Ectodermal cell (in vitro differentiated cells): ENCODE data around the gene ASAP3.
"Not testable (repeated sequence)": the region's sequence is repeated elsewhere in the genome, so short reads cannot be mapped to it uniquely, and the experiment has no call there.

ENCODE experiments used
- H3K27ac ChIP-seq: 2 replicates; pipeline ENCODE4 v1.7.0; 2013; ENCODE audit warnings: mild to moderate bottlenecking, low read depth, low read length; ENCODE audit not compliant: insufficient read depth, poor library complexity, severe bottlenecking
- H3K27me3 ChIP-seq: 2 replicates; pipeline ENCODE4 v1.7.0; 2013; ENCODE audit warnings: mild to moderate bottlenecking, low read length; ENCODE audit not compliant: insufficient read depth, control insufficient read depth, poor library complexity, severe bottlenecking
- H3K36me3 ChIP-seq: one replicate; pipeline ENCODE4 v1.7.0; 2013; ENCODE audit warnings: low read length; ENCODE audit not compliant: control insufficient read depth, insufficient read depth
- H3K4me1 ChIP-seq: one replicate; pipeline ENCODE4 v1.7.0; 2013; ENCODE audit warnings: low read length; ENCODE audit not compliant: control insufficient read depth, insufficient read depth
- H3K4me3 ChIP-seq: 2 replicates; pipeline ENCODE4 v1.7.0; 2013; ENCODE audit warnings: low read depth, low read length, control low read depth; ENCODE audit not compliant: insufficient read depth
- H3K9me3 ChIP-seq: 2 replicates; pipeline ENCODE4 v1.7.0; 2013; ENCODE audit warnings: mild to moderate bottlenecking, low read length, moderate library complexity; ENCODE audit not compliant: control insufficient read depth
- WGBS, 2 experiments: methylation state at CpG; one replicate each; pipeline ENCODE4 v1.1.7; 2013; ENCODE audit warnings: missing lambda C conversion rate in 2 of 2; 5-methylcytosine and 5-hydroxymethylcytosine counted together

ASAP3 gene

DNA sequence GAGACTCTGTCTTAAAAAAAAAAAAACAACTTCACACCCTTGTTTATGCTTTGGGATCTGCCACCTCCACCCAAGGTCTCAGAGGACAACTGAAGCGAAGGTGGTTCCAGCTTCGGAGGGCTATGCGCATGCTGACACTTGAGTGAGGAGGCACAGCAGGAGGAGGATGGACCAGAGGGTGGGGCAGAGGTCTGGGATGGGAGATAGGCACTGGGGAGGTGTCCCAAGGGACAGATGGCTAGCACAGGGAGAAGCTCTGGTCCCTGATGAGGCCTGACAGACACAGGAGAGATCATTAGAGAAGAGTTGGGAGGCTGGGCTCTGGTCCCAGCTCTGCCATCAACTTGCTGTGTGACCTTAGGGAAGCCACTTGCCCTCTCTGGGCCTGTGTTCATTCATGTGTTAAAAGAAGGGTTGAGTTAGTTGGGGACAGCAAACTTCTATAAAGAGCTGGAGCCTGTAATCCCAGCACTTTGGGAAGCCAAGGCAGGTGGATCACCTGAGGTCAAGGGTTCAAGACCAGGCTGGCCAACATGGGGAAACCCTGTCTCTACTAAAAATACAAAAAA lies 30.2 kb upstream of the ASAP3 start:
- H3K36me3 ChIP-seq, result peaks cover 14% of the 10 kb centered on the region

DNA sequence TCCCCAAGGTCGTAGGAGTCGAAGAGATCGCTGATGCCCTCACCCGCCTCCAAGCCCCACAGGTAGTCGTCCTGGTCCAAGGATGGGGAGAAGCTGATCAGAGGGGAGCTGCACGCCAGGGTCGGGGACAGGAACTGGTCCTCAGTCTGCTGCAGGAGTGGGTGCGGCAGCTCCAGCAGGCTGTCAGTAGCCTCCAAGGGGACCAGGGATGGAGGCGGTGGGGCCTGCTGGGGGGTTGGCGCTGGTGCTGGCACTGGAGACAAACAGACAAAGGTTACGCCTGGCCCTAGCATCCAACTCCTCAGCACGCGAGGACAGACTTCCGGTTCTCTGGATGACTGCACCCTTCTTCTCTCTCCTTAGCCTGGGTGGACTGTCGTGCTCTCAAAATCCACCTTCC lies 25.9 kb upstream of the ASAP3 start:
- 95% methylated on average over 15 of the region's 15 CpGs for WGBS, 2 experiments
- H3K36me3 ChIP-seq, result peaks cover 7% of the 10 kb centered on the region
- no peaks in the 10 kb centered on the region for H3K9me3 ChIP-seq
- H3K27ac ChIP-seq, result no peak overlapping the region
- H3K4me1 ChIP-seq, result no peaks in the 10 kb centered on the region
- no peak overlapping the region for H3K4me3 ChIP-seq
- no peaks in the 10 kb centered on the region for H3K27me3 ChIP-seq

More for the DNA sequence above, 30.2 kb upstream of the ASAP3 start:
- Histone ChIP-seq H3K4me1 (no peaks in the 10 kb centered on the region), H3K27me3 (no peaks in the 10 kb centered on the region), H3K27ac (no peak overlapping the region), H3K9me3 (no peaks in the 10 kb centered on the region), H3K4me3 (no peak overlapping the region)
- WGBS, 2 experiments, result 96 to 100% methylated on average over 3 of the region's 3 CpGs

DNA sequence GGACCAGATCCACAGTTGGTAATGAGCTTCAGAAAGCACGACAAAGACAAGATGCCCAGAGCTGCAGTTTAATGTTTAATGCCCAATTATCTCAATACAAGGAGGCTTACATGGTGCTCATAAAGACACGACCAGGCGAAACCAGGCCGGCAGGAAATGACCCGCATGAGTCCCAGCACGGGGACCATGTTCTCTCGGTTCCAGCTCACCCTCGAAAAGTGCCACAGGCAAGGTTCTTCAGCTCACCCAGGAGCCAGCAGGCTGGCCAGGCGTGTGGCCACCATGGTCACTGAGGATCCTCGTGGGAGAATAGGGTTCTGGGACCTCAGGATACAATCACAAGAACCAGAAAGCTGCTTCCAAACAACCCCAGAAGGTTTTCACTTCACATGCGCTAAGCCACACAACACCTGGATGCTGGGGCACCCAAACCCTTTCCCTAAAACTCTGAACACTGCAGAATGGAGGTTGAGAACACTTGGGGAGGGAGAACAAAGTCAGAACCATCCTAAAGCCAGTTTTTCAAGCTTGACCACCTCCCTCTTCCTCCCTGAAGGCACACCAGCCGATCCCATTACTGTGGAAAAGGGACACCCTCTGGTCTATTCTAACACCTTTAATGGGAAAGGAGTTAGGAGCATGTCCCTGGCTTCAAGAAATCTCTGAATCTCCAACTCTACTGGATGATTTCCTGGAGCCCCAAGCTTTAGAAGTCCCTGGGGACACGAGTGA lies 22.6 kb upstream of the ASAP3 start:
- Histone ChIP-seq H3K4me1 (no peaks in the 10 kb centered on the region), H3K27ac (no peak overlapping the region), H3K36me3 (peaks cover 7% of the 10 kb centered on the region), H3K4me3 (no peak overlapping the region), H3K27me3 (no peaks in the 10 kb centered on the region), H3K9me3 (no peaks in the 10 kb centered on the region)
- WGBS, 2 experiments, result 94 to 96% methylated on average over 13 of the region's 13 CpGs

DNA sequence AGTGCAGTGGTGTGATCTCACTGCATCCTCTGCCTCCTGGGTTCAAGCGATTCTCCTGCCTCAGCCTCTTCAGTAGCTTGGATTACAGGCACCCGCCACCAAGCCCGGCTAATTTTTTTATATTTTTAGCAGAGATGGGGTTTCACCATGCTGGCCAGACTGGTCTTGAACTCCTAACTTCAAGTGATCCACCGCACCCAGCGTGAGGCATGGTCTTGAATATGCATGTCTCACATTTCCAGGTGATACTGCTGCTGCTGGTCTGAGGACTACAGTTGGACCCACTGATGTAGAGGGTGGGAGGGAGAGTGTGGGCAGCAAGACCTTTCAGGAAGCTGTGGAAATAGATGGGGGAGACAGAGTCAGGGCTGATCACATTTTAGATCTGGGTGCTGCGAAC lies 21.9 kb upstream of the ASAP3 start:
- Histone ChIP-seq H3K27me3 (no peaks in the 10 kb centered on the region), H3K9me3 (no peaks in the 10 kb centered on the region), H3K4me1 (no peaks in the 10 kb centered on the region), H3K4me3 (no peak overlapping the region), H3K36me3 (peaks cover 5% of the 10 kb centered on the region), H3K27ac (no peak overlapping the region)
- WGBS, 2 experiments, result 92 to 96% methylated on average over 6 of the region's 6 CpGs

DNA sequence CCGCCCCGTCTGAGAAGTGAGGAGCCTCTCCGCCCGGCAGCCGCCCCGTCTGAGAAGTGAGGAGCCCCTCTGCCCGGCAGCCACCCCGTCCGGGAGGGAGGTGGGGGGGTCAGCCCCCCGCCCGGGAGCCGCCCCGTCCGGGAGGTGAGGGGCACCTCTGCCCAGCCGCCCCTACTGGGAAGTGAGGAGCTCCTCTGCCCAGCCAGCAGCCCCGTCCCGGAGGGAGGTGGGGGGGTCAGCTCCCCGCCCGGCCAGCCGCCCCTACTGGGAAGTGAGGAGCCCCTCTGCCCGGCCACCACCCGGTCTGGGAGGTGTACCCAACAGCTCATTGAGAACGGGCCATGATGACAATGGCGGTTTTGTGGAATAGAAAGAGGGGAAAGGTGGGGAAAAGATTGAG lies 20.2 kb upstream of the ASAP3 start:
- H3K27me3 ChIP-seq, H3K27ac ChIP-seq, H3K36me3 ChIP-seq, H3K9me3 ChIP-seq, H3K4me1 ChIP-seq, H3K4me3 ChIP-seq: not testable (repeated sequence)
- 88 to 90% methylated on average over 20 to 22 of the region's 24 CpGs for WGBS, 2 experiments

DNA sequence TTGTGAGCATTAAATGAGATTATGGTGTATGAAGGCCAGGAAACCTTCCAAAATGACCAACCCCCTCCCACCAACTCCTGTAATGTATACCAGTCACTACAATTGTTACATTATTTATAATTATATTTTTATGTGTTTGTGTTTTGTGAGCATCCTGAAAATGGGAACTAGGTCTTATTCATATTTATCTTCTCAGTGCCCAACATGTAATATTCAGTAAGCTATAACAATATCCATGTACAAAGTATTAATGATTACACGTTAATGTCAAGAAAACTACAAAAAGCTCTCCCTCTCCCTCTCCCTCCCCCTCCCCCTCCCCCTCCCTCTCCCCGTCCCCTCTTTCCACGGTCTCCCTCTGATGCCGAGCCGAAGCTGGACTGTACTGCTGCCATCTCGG lies 19.0 kb upstream of the ASAP3 start:
- Histone ChIP-seq H3K36me3 (no peaks in the 10 kb centered on the region), H3K27ac (no peak overlapping the region), H3K9me3 (no peaks in the 10 kb centered on the region), H3K27me3 (no peaks in the 10 kb centered on the region), H3K4me1 (no peaks in the 10 kb centered on the region), H3K4me3 (no peak overlapping the region)
- no CpG with 5 or more reads among the region's 6 CpGs for WGBS, 2 experiments

DNA sequence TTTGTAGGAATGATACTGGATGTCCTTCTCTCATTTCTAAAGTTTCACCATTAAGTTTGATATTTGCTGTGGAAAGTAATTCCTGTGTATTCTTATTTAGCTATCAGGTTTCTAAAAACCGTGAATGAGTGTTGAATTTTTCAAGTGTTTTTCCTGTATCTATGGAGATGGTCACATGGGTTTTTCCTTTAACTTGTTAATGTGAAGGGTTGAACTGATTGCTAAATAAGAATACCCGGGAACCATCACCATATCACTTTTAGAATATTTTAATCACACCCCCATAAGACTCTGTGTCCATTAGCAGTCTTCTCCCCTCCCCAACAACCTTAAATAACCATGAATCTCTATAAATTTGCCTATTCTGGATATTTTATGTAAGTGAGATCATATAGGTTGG lies 16.5 kb upstream of the ASAP3 start:
- Histone ChIP-seq H3K36me3 (no peaks in the 10 kb centered on the region), H3K9me3 (no peaks in the 10 kb centered on the region), H3K4me1 (no peaks in the 10 kb centered on the region), H3K27ac (no peak overlapping the region), H3K27me3 (no peaks in the 10 kb centered on the region), H3K4me3 (no peak overlapping the region)
- WGBS, 2 experiments, result 88 to 94% methylated on average over 1 to 2 of the region's 2 CpGs

DNA sequence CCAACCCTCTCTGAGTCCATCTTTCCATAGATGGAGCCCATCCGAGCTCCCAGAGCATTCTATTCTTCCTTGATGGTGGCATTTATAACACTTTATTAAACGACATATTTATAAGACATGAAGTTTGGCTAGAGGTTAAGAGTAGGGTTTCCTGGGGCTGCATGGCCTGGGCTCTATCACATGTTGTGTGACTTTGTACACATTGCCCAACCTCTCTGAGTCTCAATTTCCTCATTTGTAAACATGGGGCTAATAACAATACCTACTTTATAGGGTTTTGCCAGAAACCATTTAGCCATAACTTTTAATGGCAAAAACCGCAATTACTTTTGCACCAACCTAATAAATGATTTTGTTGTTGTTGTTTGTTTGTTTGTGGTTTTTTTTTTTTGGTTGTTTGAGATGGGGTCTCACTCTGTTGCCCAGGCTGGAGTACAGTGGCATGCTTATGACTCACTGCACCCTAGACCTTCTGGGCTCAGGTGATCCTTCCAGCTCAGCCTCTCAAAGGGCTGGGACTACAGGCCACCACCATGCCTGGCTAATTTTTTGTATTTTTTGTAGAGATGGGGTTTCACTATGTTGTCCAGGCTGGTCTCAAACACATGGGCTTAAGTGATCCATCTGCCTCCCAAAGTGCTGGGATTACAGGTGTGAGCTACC lies 13.9 kb upstream of the ASAP3 start:
- Histone ChIP-seq H3K4me1 (no peaks in the 10 kb centered on the region), H3K27me3 (no peaks in the 10 kb centered on the region), H3K27ac (no peak overlapping the region), H3K4me3 (no peak overlapping the region), H3K9me3 (no peaks in the 10 kb centered on the region), H3K36me3 (no peaks in the 10 kb centered on the region)
- WGBS, 2 experiments, result 90 to 96% methylated on average over 1 to 2 of the region's 3 CpGs

DNA sequence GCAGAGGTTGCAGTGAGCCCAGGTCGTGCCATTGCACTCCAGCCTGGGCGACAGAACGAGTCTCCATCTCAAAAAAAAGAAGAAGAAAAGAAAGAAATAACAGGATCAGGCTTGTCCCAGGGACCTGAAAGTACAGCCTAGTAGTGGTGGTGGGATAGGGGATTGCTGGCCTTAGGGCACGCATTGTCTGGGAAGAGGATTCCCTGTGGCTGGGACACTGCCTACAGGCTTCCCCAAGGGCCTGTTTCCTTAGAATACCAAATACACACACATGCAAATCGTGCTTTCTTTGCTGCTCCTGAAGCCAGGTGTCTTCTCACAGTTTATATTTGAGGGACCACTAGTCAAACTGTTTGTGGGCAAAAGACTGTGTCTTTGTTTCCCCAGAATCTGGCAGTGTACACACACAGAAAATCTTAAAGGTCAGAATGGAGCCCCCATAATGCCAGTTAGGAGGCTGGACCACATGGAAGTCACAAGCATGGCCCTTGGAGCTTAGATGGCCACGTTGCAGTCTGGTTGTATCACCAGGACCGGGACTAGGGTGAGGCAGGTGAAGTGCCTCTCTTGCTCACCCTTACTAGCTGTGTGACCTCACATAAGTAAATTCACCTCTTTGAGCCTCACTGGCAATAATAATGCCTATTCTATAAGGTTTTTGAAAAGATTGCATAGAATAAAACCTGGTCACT lies 12.7 kb upstream of the ASAP3 start:
- H3K4me1 ChIP-seq, result no peaks in the 10 kb centered on the region
- no peaks in the 10 kb centered on the region for H3K9me3 ChIP-seq
- no peaks in the 10 kb centered on the region for H3K27me3 ChIP-seq
- H3K36me3 ChIP-seq, result no peaks in the 10 kb centered on the region
- no peak overlapping the region for H3K4me3 ChIP-seq
- 73 to 81% methylated on average over 7 of the region's 7 CpGs for WGBS, 2 experiments
- no peak overlapping the region for H3K27ac ChIP-seq

DNA sequence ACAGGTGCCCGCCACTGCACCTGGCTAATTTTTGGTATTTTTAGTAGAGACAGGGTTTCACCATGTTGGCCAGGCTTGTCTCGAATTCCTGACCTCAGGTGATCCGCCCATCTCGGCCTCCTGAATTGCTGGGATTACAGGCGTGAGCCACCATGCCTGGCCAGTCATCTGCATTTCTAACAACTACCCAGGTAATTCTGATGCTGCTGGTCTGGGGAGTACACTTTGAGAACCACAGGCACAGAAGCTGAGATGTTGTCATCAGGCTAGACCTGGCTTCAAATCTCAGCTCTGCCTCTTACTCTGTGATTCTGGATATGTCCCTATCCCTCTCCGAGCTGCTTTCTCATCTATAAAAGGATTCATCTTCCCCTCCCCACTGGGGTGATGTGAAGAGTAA lies 10.9 kb upstream of the ASAP3 start:
- WGBS, 2 experiments, result 87% methylated on average over 6 of the region's 6 CpGs
- not testable (repeated sequence) for H3K27me3 ChIP-seq, H3K9me3 ChIP-seq, H3K4me1 ChIP-seq, H3K36me3 ChIP-seq, H3K4me3 ChIP-seq, H3K27ac ChIP-seq
